Measurements from ENCODE around the gene EFL1. TPM values are rescaled to one million over a fixed set of nuclear protein-coding genes. Genes with fewer than 3 reads are reported as not detected.

The EFL1 gene
- total and polyA plus RNA-seq, 7 donors: 9.2 to 19.7 (median 13.1) TPM

DNA sequence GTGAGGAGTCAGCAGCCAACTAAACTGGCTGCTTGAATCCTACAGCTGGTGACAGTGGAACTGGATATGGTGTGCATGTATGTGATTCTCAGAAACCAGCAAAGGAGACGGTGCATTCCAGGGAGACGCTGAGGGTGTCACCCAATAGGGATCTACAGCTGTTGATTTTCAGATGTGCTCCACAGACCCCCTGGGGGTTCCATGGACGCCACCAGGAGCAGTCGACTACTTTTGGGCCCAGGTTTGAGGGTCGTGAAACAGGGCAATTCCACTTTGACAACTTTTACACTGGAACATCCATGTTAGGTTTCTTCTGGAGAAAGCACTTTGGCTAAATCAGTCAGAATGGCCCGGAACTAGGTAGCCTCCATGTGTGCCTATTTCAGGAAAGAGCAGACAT lies 145.2 kb downstream of the EFL1 start:
- TF ChIP-seq, protein P1, sequence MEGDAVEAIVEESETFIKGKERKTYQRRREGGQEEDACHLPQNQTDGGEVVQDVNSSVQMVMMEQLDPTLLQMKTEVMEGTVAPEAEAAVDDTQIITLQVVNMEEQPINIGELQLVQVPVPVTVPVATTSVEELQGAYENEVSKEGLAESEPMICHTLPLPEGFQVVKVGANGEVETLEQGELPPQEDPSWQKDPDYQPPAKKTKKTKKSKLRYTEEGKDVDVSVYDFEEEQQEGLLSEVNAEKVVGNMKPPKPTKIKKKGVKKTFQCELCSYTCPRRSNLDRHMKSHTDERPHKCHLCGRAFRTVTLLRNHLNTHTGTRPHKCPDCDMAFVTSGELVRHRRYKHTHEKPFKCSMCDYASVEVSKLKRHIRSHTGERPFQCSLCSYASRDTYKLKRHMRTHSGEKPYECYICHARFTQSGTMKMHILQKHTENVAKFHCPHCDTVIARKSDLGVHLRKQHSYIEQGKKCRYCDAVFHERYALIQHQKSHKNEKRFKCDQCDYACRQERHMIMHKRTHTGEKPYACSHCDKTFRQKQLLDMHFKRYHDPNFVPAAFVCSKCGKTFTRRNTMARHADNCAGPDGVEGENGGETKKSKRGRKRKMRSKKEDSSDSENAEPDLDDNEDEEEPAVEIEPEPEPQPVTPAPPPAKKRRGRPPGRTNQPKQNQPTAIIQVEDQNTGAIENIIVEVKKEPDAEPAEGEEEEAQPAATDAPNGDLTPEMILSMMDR (IDR thresholded peaks at IDR 0.05): no peak
- no peak overlapping the region for H3K27ac ChIP-seq
- no peak overlapping the region for H3K4me3 ChIP-seq
- DNase-seq (no peak), ATAC-seq (no peak)
- intact Hi-C loops (cut with DNase I): no loop called here
- no peaks in the 10 kb centered on the region for H3K27me3 ChIP-seq (ENCODE audit: insufficient read depth in 3 of 3, low read length in 2 of 3)
- WGBS, 3 donors: 79 to 82% (median 79%) methylated on average over 6 of the region's 6 CpGs
- no peaks in the 10 kb centered on the region for H3K4me1 ChIP-seq
- H3K36me3 ChIP-seq (ENCODE audit: insufficient read depth in 1 of 2, low read depth in 1 of 2): no peaks in the 10 kb centered on the region
- no peaks in the 10 kb centered on the region for H3K9me3 ChIP-seq

DNA sequence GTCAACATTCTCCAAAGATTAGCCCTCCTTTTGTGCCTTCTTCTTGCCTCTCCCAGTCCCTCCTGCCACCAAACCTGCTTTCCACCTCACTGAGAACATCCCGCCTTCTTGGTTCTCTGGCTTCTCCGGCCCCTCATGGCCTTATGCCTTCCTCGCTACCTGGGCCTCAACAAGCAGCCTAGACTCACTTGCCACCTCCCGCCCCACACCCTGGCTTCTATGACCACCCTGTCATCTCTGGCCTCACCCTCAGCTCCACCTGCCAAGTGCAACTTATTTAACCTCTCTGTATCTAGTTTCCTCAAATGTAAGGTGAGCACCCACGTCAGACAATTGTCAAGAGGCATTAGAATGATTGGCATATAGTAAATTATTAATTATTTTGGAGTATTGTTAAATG lies 147.9 kb downstream of the EFL1 start:
- Histone ChIP-seq H3K27ac (no peak overlapping the region), H3K4me1 (no peaks in the 10 kb centered on the region), H3K4me3 (no peak overlapping the region), H3K9me3 (no peaks in the 10 kb centered on the region), H3K36me3 (ENCODE audit: insufficient read depth in 1 of 2, low read depth in 1 of 2) (no peaks in the 10 kb centered on the region), H3K27me3 (ENCODE audit: insufficient read depth in 3 of 3, low read length in 2 of 3) (no peaks in the 10 kb centered on the region)
- TF ChIP-seq, protein P1 (IDR thresholded peaks at IDR 0.05): no peak
- intact Hi-C loops (cut with DNase I): loop anchor here in 1 of 2 donors (5.0 kb wide), 1 partner anchor 33 kb away; no protein-coding TSS in a partner anchor
- 80 to 81% (median 81%) methylated on average over 5 of the region's 5 CpGs for WGBS, 3 donors
- ATAC-seq: no peak
- no peak for DNase-seq

DNA sequence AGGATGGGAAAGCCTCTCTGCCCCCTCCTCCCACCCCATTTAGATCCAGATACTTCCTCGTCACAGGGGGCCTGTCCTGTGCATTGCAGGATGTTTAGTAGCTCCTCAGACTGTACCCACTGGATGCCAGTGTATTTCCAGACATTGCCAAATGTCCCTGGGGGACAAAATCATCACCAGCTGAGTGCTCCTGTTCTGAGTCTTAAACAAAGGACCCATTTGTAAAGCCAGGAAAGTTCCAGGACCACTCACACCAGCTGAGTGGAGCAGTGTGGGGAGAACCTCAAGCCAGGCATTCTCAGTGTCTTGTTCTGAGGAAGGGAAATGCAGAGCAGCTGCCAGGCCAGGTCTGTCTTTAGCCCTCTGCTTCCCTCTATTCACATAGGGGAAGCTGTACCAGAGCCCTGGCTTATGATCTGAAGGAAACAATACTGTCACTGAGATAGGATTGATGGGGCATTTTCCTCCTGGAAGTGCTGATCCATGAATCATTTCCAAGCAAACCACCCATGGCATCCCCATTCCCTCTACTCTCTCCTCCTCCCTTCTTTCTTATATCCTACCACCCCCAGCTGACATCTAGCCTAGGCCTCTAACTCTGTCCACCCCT lies 149.3 kb downstream of the EFL1 start:
- Histone ChIP-seq H3K36me3 (ENCODE audit: insufficient read depth in 1 of 2, low read depth in 1 of 2) (no peaks in the 10 kb centered on the region), H3K9me3 (no peaks in the 10 kb centered on the region), H3K4me3 (no peak overlapping the region), H3K4me1 (no peaks in the 10 kb centered on the region), H3K27ac (no peak overlapping the region), H3K27me3 (ENCODE audit: insufficient read depth in 3 of 3, low read length in 2 of 3) (no peaks in the 10 kb centered on the region)
- TF ChIP-seq, protein P1 (IDR thresholded peaks at IDR 0.05): no peak
- WGBS, 3 donors: 72 to 75% (median 73%) methylated on average over 1 of the region's 1 CpG
- DNase-seq: no peak
- intact Hi-C loops (cut with DNase I): loop anchor here in 1 of 2 donors (5.0 kb wide), 1 partner anchor 34 kb away; no protein-coding TSS in a partner anchor
- ATAC-seq: no peak

DNA sequence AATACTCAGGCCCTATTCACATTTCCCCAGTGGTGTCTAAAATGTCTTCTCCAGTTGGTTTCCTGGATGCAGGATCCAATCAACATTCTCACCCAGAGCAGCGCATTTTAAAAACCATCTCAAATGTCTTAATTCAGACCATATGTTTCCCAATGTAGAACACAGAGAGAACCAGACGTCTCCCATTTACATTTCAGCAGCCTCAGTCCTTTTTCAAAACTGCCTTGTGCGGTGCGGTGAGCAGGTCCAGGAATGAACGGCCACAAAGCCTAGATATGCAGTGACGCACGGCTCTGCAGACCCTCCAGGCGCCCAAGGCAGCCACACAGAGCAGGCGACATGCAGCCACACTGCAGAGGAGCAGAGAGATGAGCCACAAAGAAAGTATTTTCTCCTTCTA lies 150.6 kb downstream of the EFL1 start:
- Histone ChIP-seq H3K27ac (no peak overlapping the region), H3K4me3 (no peak overlapping the region), H3K4me1 (no peaks in the 10 kb centered on the region), H3K36me3 (ENCODE audit: insufficient read depth in 1 of 2, low read depth in 1 of 2) (no peaks in the 10 kb centered on the region), H3K27me3 (ENCODE audit: insufficient read depth in 3 of 3, low read length in 2 of 3) (no peaks in the 10 kb centered on the region), H3K9me3 (no peaks in the 10 kb centered on the region)
- WGBS, 3 donors: 81 to 87% (median 81%) methylated on average over 9 of the region's 9 CpGs
- intact Hi-C loops (cut with DNase I): loop anchor here in 1 of 2 donors (5.0 kb wide), 1 partner anchor 35 kb away; no protein-coding TSS in a partner anchor
- TF ChIP-seq, protein P1 (IDR thresholded peaks at IDR 0.05): no peak
- ATAC-seq (no peak), DNase-seq (no peak)

DNA sequence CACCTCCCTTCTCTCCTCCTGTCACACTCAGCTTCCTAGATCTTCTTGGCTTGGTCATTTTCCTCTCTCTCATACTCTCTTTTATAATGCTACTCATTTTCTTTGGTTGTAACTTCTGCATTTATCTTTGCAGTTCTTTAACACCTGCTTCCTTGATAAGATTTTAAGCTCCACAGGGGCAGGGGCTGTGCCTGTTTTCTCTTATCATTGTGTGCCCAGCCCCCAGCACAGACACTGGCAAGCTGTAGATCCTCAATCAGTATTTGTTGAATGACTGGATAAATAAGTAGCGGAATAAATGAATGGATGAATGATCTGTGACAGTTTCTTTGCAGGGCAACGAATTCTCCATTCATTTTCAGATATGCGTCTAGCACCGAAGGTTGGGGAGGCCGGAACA lies 152.4 kb downstream of the EFL1 start:
- ATAC-seq (no peak), DNase-seq (no peak)
- no peaks in the 10 kb centered on the region for H3K27me3 ChIP-seq (ENCODE audit: insufficient read depth in 3 of 3, low read length in 2 of 3)
- TF ChIP-seq, protein P1 (IDR thresholded peaks at IDR 0.05): no peak
- 91 to 96% (median 93%) methylated on average over 5 of the region's 5 CpGs for WGBS, 3 donors
- no peaks in the 10 kb centered on the region for H3K9me3 ChIP-seq
- H3K36me3 ChIP-seq (ENCODE audit: insufficient read depth in 1 of 2, low read depth in 1 of 2): no peaks in the 10 kb centered on the region
- H3K4me1 ChIP-seq: no peaks in the 10 kb centered on the region
- intact Hi-C loops (cut with DNase I): loop anchor here in 1 of 2 donors (5.0 kb wide), 1 partner anchor 37 kb away; no protein-coding TSS in a partner anchor
- H3K27ac ChIP-seq: no peak overlapping the region
- H3K4me3 ChIP-seq: no peak overlapping the region
